Epithelial cell of alveolus of lung (primary cell): Measurements from ENCODE around the gene KRTAP5-11. TPM values are rescaled to one million over a fixed set of nuclear protein-coding genes. Genes with fewer than 3 reads are reported as not detected.

Experiments used
- total RNA-seq: library from RNA; depleted of rRNA; stranded (reverse); fragments of >200 nt; gene quantifications from 2 replicates; pipeline ENCODE4 v1.2.1, GENCODE V29; 2015

KRTAP5-11 gene, protein sequence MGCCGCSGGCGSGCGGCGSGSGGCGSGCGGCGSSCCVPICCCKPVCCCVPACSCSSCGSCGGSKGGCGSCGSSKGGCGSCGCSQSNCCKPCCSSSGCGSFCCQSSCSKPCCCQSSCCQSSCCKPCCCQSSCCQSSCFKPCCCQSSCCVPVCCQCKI
- not detected in 2 replicates for total RNA-seq

DNA sequence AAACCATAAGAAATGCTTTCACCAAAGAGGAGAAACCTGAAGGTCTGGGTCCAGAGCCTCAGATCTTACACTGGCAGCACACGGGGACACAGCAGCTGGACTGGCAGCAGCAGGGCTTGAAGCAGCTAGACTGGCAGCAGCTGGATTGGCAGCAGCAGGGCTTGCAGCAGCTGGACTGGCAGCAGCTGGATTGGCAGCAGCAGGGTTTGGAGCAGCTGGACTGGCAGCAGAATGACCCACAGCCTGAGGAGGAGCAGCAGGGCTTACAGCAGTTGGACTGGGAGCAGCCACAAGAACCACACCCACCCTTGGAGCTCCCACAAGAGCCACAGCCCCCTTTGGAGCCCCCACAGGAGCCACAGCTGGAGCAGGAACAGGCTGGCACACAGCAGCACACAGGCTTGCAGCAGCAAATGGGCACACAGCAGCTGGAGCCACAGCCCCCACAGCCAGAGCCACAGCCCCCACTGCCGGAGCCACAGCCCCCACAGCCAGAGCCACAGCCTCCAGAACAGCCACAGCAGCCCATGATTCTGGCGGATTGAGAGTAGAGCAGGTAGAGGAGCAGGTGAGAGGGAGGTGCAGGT lies at the start of gene KRTAP5-11:
KRTAP5-11 (minus strand) TSS at position 567 of the 587 bp plus-strand sequence; CDS start at position 529, 38 bp downstream.

DNA sequence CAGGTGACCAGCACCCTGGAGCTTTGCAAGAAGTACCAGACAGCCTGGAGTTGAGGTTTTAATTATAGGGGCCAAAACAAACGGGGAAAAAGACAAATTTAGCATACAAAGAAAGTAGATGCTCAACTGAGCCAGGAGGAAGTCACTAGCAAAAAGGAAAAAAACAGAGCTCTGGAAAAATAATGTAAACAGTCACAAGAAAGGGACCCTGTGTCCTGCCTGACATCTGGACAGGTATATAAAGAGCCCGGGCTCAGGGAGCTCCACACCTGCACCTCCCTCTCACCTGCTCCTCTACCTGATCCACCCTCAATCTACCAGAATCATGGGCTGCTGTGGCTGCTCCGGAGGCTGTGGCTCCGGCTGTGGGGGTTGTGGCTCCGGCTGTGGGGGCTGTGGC lies 17.4 kb downstream of the KRTAP5-11 start, which contains the start of gene KRTAP5-10:
KRTAP5-10 (plus strand) TSS at position 301 of the 400 bp plus-strand sequence; CDS start at position 326, 25 bp downstream.

DNA sequence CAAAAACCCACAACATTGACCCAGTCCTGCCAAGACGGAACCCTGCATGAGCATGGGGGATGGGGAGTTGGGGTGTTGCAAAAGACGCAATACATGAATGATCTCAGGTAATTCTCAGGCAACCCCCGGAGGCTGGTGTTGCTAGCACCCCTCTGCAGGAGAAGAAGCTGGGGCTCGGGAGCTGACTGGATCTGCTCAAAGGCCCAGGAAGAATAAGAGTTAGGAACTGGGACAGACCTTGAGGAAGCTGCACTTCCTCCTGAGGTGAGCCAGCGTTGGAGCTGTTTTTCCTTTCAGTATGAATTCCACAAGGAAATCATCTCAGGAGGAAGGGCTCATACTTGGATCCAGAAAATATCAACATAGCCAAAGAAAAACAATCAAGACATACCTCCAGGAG lies 34.6 kb downstream of the KRTAP5-11 start, which contains the start of gene KRTAP5-9:
KRTAP5-9 (plus strand) TSS at position 301 of the 400 bp plus-strand sequence. CDS start 238 bp downstream, outside the sequence.

DNA sequence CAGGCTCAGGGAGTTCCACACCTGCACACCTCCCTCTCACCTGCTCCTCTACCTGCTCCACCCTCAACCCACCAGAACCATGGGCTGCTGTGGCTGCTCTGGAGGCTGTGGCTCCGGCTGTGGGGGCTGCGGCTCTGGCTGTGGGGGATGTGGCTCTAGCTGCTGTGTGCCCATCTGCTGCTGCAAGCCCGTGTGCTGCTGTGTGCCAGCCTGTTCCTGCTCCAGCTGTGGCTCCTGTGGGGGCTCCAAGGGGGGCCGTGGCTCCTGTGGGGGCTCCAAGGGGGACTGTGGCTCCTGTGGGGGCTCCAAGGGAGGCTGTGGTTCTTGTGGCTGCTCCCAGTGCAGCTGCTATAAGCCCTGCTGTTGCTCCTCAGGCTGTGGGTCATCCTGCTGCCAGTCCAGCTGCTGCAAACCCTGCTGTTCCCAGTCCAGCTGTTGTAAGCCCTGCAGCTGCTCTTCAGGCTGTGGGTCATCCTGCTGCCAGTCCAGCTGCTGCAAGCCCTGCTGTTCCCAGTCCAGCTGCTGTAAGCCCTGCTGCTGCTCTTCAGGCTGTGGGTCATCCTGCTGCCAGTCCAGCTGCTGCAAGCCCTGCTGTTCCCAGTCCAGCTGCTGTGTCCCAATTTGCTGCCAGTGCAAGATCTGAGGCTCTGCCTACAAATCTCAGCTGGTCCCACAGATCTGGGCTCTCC lies 44.6 kb downstream of the KRTAP5-11 start, which contains the start of gene KRTAP5-8:
KRTAP5-8 (plus strand) TSS at position 49 of the 689 bp plus-strand sequence; CDS start at position 80, 31 bp downstream.

Other genes with a start within 250 kb of the KRTAP5-11 start
- gene DHCR7, start 134.5 kb downstream of the KRTAP5-11 start, total RNA-seq = 15.4 and 159 TPM in 2 replicates
- 39.3 and 47.1 TPM in 2 replicates for gene NADSYN1, start 129.7 kb downstream of the KRTAP5-11 start, total RNA-seq
- gene KRTAP5-7, start 55.6 kb downstream of the KRTAP5-11 start, total RNA-seq = not detected in 2 replicates
- gene KRTAP5-8, start 44.9 kb downstream of the KRTAP5-11 start, total RNA-seq = not detected in 2 replicates
- not detected in 2 replicates for gene KRTAP5-9, start 34.5 kb downstream of the KRTAP5-11 start, total RNA-seq
- gene KRTAP5-10, start 17.3 kb downstream of the KRTAP5-11 start, total RNA-seq = not detected in 2 replicates